IPS DF 6.9 (cell line): ENCODE measurements around the gene PRDM9.
"Not testable (repeated sequence)": the region's sequence is repeated elsewhere in the genome, so short reads cannot be mapped to it uniquely, and the experiment has no call there.

Experiments
- DNase-seq: peaks from one replicate; pipeline ENCODE4 v3.0.0-alpha.2; 2013; ENCODE audit warnings: low read depth, low spot score
- H3K27ac ChIP-seq: one replicate; pipeline ENCODE4 v1.5.1; 2013; ENCODE audit warnings: low read length, control low read depth
- H3K27me3 ChIP-seq: 2 replicates; pipeline ENCODE4 v1.6.1; 2013; ENCODE audit warnings: mild to moderate bottlenecking, low read length; ENCODE audit not compliant: control insufficient read depth, insufficient read depth
- H3K36me3 ChIP-seq: 2 replicates; pipeline ENCODE4 v1.6.1; 2013; ENCODE audit warnings: low read length; ENCODE audit not compliant: control insufficient read depth, insufficient read depth
- H3K4me1 ChIP-seq: 2 replicates; pipeline ENCODE4 v1.6.1; 2013; ENCODE audit warnings: low read length; ENCODE audit not compliant: control insufficient read depth, insufficient read depth
- H3K4me3 ChIP-seq: 2 replicates; pipeline ENCODE4 v1.5.1; 2013; ENCODE audit warnings: mild to moderate bottlenecking, low read length
- H3K9me3 ChIP-seq: 2 replicates; pipeline ENCODE4 v1.6.1; 2013; ENCODE audit warnings: low read length, inconsistent platforms; ENCODE audit not compliant: control insufficient read depth, insufficient read depth
- WGBS: extraction: QIAGEN DNeasy Blood & Tissue Kit; methylation state at CpG from one replicate; pipeline ENCODE4 v1.1.7; 2013; ENCODE audit warnings: mixed read lengths, missing lambda C conversion rate; ENCODE audit not compliant: insufficient read length, insufficient coverage; 5-methylcytosine and 5-hydroxymethylcytosine counted together

Gene PRDM9

DNA sequence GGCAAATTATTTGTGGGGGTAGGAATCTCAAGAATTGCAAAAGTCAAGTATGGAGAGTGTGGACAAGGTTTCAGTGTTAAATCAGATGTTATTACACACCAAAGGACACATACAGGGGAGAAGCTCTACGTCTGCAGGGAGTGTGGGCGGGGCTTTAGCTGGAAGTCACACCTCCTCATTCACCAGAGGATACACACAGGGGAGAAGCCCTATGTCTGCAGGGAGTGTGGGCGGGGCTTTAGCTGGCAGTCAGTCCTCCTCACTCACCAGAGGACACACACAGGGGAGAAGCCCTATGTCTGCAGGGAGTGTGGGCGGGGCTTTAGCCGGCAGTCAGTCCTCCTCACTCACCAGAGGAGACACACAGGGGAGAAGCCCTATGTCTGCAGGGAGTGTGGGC is 19.2 kb downstream of the PRDM9 start:
- not testable (repeated sequence) for H3K4me1 ChIP-seq, H3K27me3 ChIP-seq, H3K4me3 ChIP-seq, DNase-seq, H3K27ac ChIP-seq, H3K36me3 ChIP-seq, H3K9me3 ChIP-seq
- no CpG with 5 or more reads among the region's 5 CpGs for WGBS

DNA sequence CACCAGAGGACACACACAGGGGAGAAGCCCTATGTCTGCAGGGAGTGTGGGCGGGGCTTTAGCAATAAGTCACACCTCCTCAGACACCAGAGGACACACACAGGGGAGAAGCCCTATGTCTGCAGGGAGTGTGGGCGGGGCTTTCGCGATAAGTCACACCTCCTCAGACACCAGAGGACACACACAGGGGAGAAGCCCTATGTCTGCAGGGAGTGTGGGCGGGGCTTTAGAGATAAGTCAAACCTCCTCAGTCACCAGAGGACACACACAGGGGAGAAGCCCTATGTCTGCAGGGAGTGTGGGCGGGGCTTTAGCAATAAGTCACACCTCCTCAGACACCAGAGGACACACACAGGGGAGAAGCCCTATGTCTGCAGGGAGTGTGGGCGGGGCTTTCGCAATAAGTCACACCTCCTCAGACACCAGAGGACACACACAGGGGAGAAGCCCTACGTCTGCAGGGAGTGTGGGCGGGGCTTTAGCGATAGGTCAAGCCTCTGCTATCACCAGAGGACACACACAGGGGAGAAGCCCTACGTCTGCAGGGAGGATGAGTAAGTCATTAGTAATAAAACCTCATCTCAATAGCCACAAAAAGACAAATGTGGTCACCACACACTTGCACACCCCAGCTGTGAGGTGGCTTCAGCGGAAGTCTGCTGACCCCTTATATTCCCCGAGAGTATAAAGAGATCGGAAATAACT is 20.0 kb downstream of the PRDM9 start:
- not testable (repeated sequence) for H3K36me3 ChIP-seq, H3K27me3 ChIP-seq, DNase-seq, H3K27ac ChIP-seq, H3K4me3 ChIP-seq, H3K9me3 ChIP-seq, H3K4me1 ChIP-seq
- no CpG with 5 or more reads among the region's 15 CpGs for WGBS

DNA sequence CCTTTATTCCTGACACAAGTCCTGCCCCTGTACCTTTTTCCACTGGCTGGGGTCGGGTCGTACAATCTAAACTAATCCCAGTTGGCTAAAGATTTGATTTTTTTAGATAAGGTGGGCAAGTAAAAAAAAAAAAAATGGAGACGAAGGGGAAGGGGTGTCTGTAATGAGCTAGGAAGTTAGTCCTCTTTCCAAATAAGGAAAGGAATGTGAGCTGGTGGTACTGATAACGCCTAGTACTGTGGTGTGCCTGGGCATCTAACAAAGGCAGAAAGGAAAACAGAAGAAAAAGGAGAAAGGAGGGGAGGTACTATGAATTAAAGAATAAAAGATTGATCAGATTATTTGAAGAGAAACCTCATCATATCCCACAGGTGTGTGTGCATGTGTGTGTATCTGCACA is 21.3 kb downstream of the PRDM9 start:
- Histone ChIP-seq H3K4me1 (peaks cover 1% of the 10 kb centered on the region; the same call in 1 of the 2 replicates), H3K27me3 (no peaks in the 10 kb centered on the region), H3K9me3 (no peaks in the 10 kb centered on the region), H3K36me3 (no peaks in the 10 kb centered on the region), H3K4me3 (no peak overlapping the region), H3K27ac (no peak overlapping the region)
- WGBS, result no CpG with 5 or more reads among the region's 4 CpGs
- no peak for DNase-seq

DNA sequence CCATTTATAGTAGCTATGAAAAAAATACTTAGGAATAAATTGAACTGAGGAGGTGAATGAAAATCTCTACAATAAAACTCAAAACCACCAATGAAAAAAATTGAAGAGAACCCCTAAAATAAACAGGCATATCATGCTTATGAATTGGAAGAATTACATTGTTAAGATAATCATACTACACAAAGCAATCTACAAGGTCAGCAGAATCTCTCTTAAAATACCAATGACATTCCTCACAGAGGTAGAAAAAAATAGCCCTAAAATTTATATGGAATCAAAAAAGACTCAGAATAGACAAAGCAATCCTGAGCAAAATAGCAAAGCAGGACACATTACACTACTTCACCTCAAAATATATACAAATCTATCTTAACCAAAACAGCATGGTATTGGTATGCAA is 23.2 kb downstream of the PRDM9 start:
- Histone ChIP-seq H3K27ac (no peak overlapping the region), H3K9me3 (no peaks in the 10 kb centered on the region), H3K4me3 (no peak overlapping the region), H3K4me1 (peaks cover 1% of the 10 kb centered on the region; the same call in 1 of the 2 replicates), H3K36me3 (no peaks in the 10 kb centered on the region), H3K27me3 (no peaks in the 10 kb centered on the region)
- no peak for DNase-seq

DNA sequence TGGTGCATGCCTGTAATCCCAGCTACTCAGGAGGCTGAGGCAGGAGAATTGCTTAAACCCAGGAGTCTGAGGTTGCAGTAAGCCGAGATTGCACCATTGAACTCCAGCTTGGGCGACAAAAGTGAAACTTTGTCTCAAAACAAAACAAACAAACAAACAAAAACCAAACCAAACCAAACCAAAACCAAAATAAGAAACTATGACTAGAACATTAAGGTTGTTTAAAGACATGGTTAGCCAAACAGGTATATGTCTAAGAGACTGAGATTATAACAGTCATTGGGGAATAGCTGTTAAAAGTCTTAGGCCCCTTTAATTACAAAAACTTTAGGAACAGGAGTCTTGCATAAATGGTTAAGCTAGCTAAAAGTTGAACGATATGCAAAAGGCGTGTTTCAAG is 63.6 kb downstream of the PRDM9 start:
- no CpG with 5 or more reads among the region's 4 CpGs for WGBS
- no peak for DNase-seq
- H3K4me1 ChIP-seq, result no peaks in the 10 kb centered on the region
- no peaks in the 10 kb centered on the region for H3K27me3 ChIP-seq
- no peaks in the 10 kb centered on the region for H3K36me3 ChIP-seq
- H3K27ac ChIP-seq, result no peak overlapping the region
- H3K4me3 ChIP-seq, result no peak overlapping the region
- no peaks in the 10 kb centered on the region for H3K9me3 ChIP-seq
